GM12878 (cell line): ENCODE data around the gene SLC4A3. TPM values are rescaled to one million over a fixed set of nuclear protein-coding genes. Genes with fewer than 3 reads are reported as not detected.

ENCODE experiments used
- ATAC-seq: fragments of 200-7000 bp; cut with Tn5 transposase; 3 replicates; pipeline ENCODE4 v1.9.1; 2020; ENCODE audit warnings: mild to moderate bottlenecking, moderate library complexity
- BruUV-seq: library from RNA; stranded (reverse); fragments of 400-500 nt; replicated peaks from 2 replicates; lab custom pipeline; 2021; lab: Mats Ljungman, UMichigan
- CTCF ChIA-PET: fragments of 300-600 bp; sonication (Branson Sonifier 250); formaldehyde crosslinking; extraction: SDS; loops from one replicate; lab custom pipeline; 2021; ENCODE audit warnings: inconsistent platforms; lab: Yijun Ruan, JAX
- POLR2A ChIA-PET: fragments of 350-600 bp; formaldehyde crosslinking; extraction: SDS; loops from one replicate; lab custom pipeline; 2021; ENCODE audit warnings: inconsistent platforms; lab: Charles Lee
- RAD21 ChIA-PET: fragments of 300-600 bp; sonication (Branson Sonifier 250); formaldehyde crosslinking; loops from one replicate; lab custom pipeline; 2023; ENCODE audit warnings: antibody characterized with exemption; ENCODE audit not compliant: unreplicated experiment; lab: Charles Lee
- SMC1A ChIA-PET: fragments of 300-600 bp; sonication (Branson Sonifier 250); formaldehyde crosslinking; loops from one replicate; lab custom pipeline; 2023; ENCODE audit not compliant: unreplicated experiment, uncharacterized antibody; lab: Charles Lee
- DNase-seq: peaks from one replicate; pipeline ENCODE4 v3.0.0-alpha.2; 2011; ENCODE audit warnings: low read depth, low spot score
- FAIRE-seq: peaks from 3 replicates; lab custom pipeline; 2011; peaks lifted over from hg19 to GRCh38; lab: Jason Lieb, UNC
- H2AFZ ChIP-seq: 2 replicates; pipeline ENCODE4 v1.6.0; 2011; ENCODE audit warnings: low read depth, low read length, control low read depth; ENCODE audit not compliant: control insufficient read depth
- H3K27ac ChIP-seq: 2 replicates; pipeline ENCODE4 v1.5.1; 2011; ENCODE audit warnings: control low read depth; ENCODE audit not compliant: control insufficient read depth, insufficient read depth
- H3K27me3 ChIP-seq, 2 experiments: replicated peaks in 1 of 2; 2 replicates each; pipeline versions ENCODE4 v1.6.0 to v1.6.1; 2011; ENCODE audit warnings: low read length in 1 of 2; ENCODE audit not compliant: control insufficient read depth in 2 of 2, insufficient read depth in 2 of 2
- H3K36me3 ChIP-seq, 2 experiments: 2 replicates each; pipeline ENCODE4 v1.5.1; 2011; ENCODE audit warnings: low read length in 1 of 2; ENCODE audit not compliant: control insufficient read depth in 2 of 2, insufficient read depth in 2 of 2
- H3K4me1 ChIP-seq: 2 replicates; pipeline ENCODE4 v1.6.1; 2011; ENCODE audit warnings: mild to moderate bottlenecking, low read length, moderate library complexity, mixed read lengths; ENCODE audit not compliant: control insufficient read depth, insufficient read depth
- H3K4me2 ChIP-seq: 2 replicates; pipeline ENCODE4 v1.6.0; 2011; ENCODE audit warnings: control low read depth; ENCODE audit not compliant: control insufficient read depth, insufficient read depth
- H3K4me3 ChIP-seq: fragments of 200-600 bp; sonication (generic); 2 replicates; pipeline ENCODE4 v1.5.1; 2016
- H3K79me2 ChIP-seq: 2 replicates; pipeline ENCODE4 v1.6.0; 2011; ENCODE audit warnings: low read length; ENCODE audit not compliant: control insufficient read depth, insufficient read depth
- H3K9ac ChIP-seq: 2 replicates; pipeline ENCODE4 v1.8.0; 2011; ENCODE audit warnings: low read length, control low read depth, mixed read lengths; ENCODE audit not compliant: control insufficient read depth, insufficient read depth
- H3K9me3 ChIP-seq: replicated peaks from 3 replicates; pipeline ENCODE4 v1.5.1; 2011; ENCODE audit warnings: mild to moderate bottlenecking, low read length; ENCODE audit not compliant: control insufficient read depth, insufficient read depth
- H4K20me1 ChIP-seq: 2 replicates; pipeline ENCODE4 v1.6.0; 2011; ENCODE audit not compliant: control insufficient read depth, insufficient read depth
- ASH2L ChIP-seq: fragments of 300-600, 200-600 bp; sonication (generic); IDR thresholded peaks from 2 replicates; pipeline ENCODE4 v1.6.1; 2017; ENCODE audit warnings: low read depth, mild to moderate bottlenecking, borderline replicate concordance
- ATF3 ChIP-seq: IDR thresholded peaks from 2 replicates; pipeline ENCODE4 v1.6.1; 2011; ENCODE audit warnings: low read depth, mild to moderate bottlenecking, low read length, moderate library complexity, borderline replicate concordance; ENCODE audit errors: extremely low read depth
- EP300 ChIP-seq, 2 experiments: fragments of 150-350 bp in 1 of 2; IDR thresholded peaks; 2 replicates each; pipeline ENCODE4 v1.6.1; 2011 to 2012; ENCODE audit warnings: low read depth in 2 of 2, low read length in 2 of 2, borderline replicate concordance in 1 of 2, improper control_type of control experiment in 1 of 2, inconsistent platforms in 1 of 2; ENCODE audit not compliant: control insufficient read depth in 1 of 2
- ETV6 ChIP-seq, 2 experiments: fragments of 450-650 bp in 1 of 2; IDR thresholded peaks in 1 of 2; conservative IDR thresholded peaks in 1 of 2; 2 replicates each; pipeline ENCODE4 v1.6.1; 2014; ENCODE audit warnings: antibody characterized with exemption in 1 of 2, borderline replicate concordance in 1 of 2, low read depth in 1 of 2, mild to moderate bottlenecking in 1 of 2, moderate library complexity in 1 of 2
- EZH2 ChIP-seq: IDR thresholded peaks from 2 replicates; pipeline ENCODE4 v1.6.1; 2012; ENCODE audit warnings: low read depth, mild to moderate bottlenecking, control low read depth, inconsistent platforms, low read length, borderline replicate concordance; ENCODE audit not compliant: control insufficient read depth
- HDGF ChIP-seq: fragments of 450-650 bp; IDR thresholded peaks from 2 replicates; pipeline ENCODE4 v1.6.1; 2016; ENCODE audit warnings: antibody characterized with exemption
- JUNB ChIP-seq: IDR thresholded peaks from 2 replicates; pipeline ENCODE4 v1.6.1; 2016; ENCODE audit warnings: antibody characterized with exemption, mild to moderate bottlenecking
- NBN ChIP-seq: fragments of 450-650 bp; IDR thresholded peaks from 2 replicates; pipeline ENCODE4 v1.6.1; 2016
- NFIC ChIP-seq: IDR thresholded peaks from 2 replicates; pipeline ENCODE4 v1.6.1; 2012; ENCODE audit warnings: low read depth, mild to moderate bottlenecking, inconsistent platforms, low read length, moderate library complexity
- NR2F1 ChIP-seq: fragments of 450-650 bp; conservative IDR thresholded peaks from 2 replicates; pipeline ENCODE4 v1.6.1; 2017; ENCODE audit warnings: mild to moderate bottlenecking
- PAX5 ChIP-seq: IDR thresholded peaks from 2 replicates; pipeline ENCODE4 v1.6.1; 2011; ENCODE audit warnings: low read depth, low read length, borderline replicate concordance
- POU2F2 ChIP-seq: IDR thresholded peaks from 3 replicates; pipeline ENCODE4 v1.6.1; 2011; ENCODE audit warnings: low read depth, mild to moderate bottlenecking, low read length, borderline replicate concordance
- RAD21 ChIP-seq: IDR thresholded peaks from 2 replicates; pipeline ENCODE4 v1.6.1; 2011; ENCODE audit warnings: mild to moderate bottlenecking, low read depth, low read length, moderate library complexity; ENCODE audit not compliant: insufficient read depth
- SMAD5 ChIP-seq: IDR thresholded peaks from 2 replicates; pipeline ENCODE4 v1.6.1; 2016; ENCODE audit warnings: antibody characterized with exemption, low read depth
- TARDBP ChIP-seq: IDR thresholded peaks from 2 replicates; pipeline ENCODE4 v1.6.1; 2016; ENCODE audit warnings: borderline replicate concordance
- TBL1XR1 ChIP-seq: IDR thresholded peaks from 2 replicates; pipeline ENCODE4 v1.6.1; 2012; ENCODE audit warnings: low read depth, low read length, improper control_type of control experiment
- ZNF207 ChIP-seq: fragments of 450-650 bp; IDR thresholded peaks from 2 replicates; pipeline ENCODE4 v1.6.1; 2014; ENCODE audit warnings: antibody characterized with exemption, mild to moderate bottlenecking, borderline replicate concordance
- ZNF24 ChIP-seq: fragments of 450-650 bp; IDR thresholded peaks from 2 replicates; pipeline ENCODE4 v1.6.1; 2017; ENCODE audit warnings: antibody characterized with exemption, mild to moderate bottlenecking
- WGBS: methylation state at CpG from one replicate; pipeline ENCODE4 v1.1.6; 2016; ENCODE audit warnings: low lambda C conversion rate; ENCODE audit not compliant: insufficient replicate concordance, insufficient coverage; ENCODE audit errors: missing lambda C conversion rate; 5-methylcytosine and 5-hydroxymethylcytosine counted together
- in situ Hi-C: fragments of 300-500 bp; cut with MboI; formaldehyde crosslinking; loops from 9 replicates; pipeline ENCODE4 v1.14.3; 2018; ENCODE audit warnings: mixed read lengths
- intact Hi-C: fragments of 100-400 bp; cut with micrococcal nuclease; formaldehyde crosslinking; loops from one replicate; pipeline ENCODE4 v1.14.2; 2022; ENCODE audit not compliant: unreplicated experiment
- polyA plus RNA-seq, 11 experiments: library from polyadenylated mRNA; depleted of rRNA in 4 of 11; unstranded in 6 of 11; stranded (reverse) in 5 of 11; fragments of >200 nt; fragmentation: Nextera tagmentation in 4 of 11; fragmentation: Illumina TruSeq in 1 of 11; extraction: Ambion mirVana in 4 of 11; extraction: Trizol in 1 of 11; gene quantifications; 1 replicate in 1 of 11; 2 replicates in 10 of 11; pipeline versions ENCODE4 v1.2.1 to v1.2.3, GENCODE V29; 2011 to 2016; ENCODE audit warnings: inconsistent platforms in 2 of 11, missing spikeins in 2 of 11, low read depth in 1 of 11
- total RNA-seq, 4 experiments: library from RNA; depleted of rRNA in 3 of 4; stranded (reverse); fragments of >200 nt in 3 of 4; fragmentation: Illumina TruSeq in 1 of 4; extraction: Trizol in 1 of 4; gene quantifications; 2 replicates each; pipeline versions ENCODE4 v1.2.1 to v1.2.3, GENCODE V29; 2013 to 2021
- TF ChIP-seq, protein P1 (sequence below): fragments of 450-650 bp; conservative IDR thresholded peaks from 2 replicates; pipeline ENCODE4 v1.6.1; 2017; ENCODE audit warnings: mild to moderate bottlenecking, moderate library complexity
- TF ChIP-seq, protein P2 (sequence below): IDR thresholded peaks from 2 replicates; pipeline ENCODE4 v1.6.1; 2012; ENCODE audit warnings: low read depth, low read length, improper control_type of control experiment

SLC4A3 gene
- total and polyA plus RNA-seq, 10 of the 15 experiments (the other 5 are each of a cell fraction or from before 2014, with no cell fraction given): 0.05 to 0.08 TPM; not detected in 8

DNA sequence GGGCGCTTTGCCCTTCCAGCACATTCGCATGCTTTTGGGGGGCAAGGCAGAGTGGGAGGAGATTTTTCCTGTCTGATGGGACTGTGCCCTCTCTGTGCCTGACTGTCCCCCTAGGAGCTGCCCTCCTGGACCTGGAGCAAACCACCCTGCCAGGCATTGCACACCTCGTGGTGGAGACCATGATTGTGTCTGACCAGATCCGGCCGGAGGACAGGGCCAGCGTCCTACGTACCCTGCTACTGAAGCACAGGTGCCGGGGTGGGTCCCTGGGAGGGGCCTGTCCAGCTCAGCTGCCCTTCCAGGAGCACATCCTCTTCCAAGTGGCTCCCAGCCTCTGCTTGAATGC lies 5.3 kb downstream of the SLC4A3 start:
- intact Hi-C loops (loop anchor here (10.0 kb wide), 1 partner anchor 158 kb away; no protein-coding TSS in a partner anchor), in situ Hi-C loops (no loop called here)
- no peak overlapping the region for H3K4me3 ChIP-seq
- TF ChIP-seq, protein P1, sequence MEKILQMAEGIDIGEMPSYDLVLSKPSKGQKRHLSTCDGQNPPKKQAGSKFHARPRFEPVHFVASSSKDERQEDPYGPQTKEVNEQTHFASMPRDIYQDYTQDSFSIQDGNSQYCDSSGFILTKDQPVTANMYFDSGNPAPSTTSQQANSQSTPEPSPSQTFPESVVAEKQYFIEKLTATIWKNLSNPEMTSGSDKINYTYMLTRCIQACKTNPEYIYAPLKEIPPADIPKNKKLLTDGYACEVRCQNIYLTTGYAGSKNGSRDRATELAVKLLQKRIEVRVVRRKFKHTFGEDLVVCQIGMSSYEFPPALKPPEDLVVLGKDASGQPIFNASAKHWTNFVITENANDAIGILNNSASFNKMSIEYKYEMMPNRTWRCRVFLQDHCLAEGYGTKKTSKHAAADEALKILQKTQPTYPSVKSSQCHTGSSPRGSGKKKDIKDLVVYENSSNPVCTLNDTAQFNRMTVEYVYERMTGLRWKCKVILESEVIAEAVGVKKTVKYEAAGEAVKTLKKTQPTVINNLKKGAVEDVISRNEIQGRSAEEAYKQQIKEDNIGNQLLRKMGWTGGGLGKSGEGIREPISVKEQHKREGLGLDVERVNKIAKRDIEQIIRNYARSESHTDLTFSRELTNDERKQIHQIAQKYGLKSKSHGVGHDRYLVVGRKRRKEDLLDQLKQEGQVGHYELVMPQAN: no peak
- TF ChIP-seq NBN (no peak), EZH2 (no peak), TARDBP (no peak), SMAD5 (no peak), TBL1XR1 (no peak), ATF3 (no peak), ZNF207 (no peak), NR2F1 (no peak), HDGF (no peak), NFIC (no peak), ZNF24 (no peak), ETV6 (conservative IDR thresholded peaks at IDR 0.05 in 1 of 2, IDR thresholded peaks at IDR 0.05 in 1 of 2; ENCODE audit: borderline replicate concordance in 1 of 2, low read depth in 1 of 2) (no peak), PAX5 (no peak), RAD21 (no peak), POU2F2 (no peak), JUNB (no peak), ASH2L (no peak), EP300 (IDR thresholded peaks at IDR 0.05; ENCODE audit: borderline replicate concordance in 1 of 2, control insufficient read depth in 1 of 2, low read depth in 2 of 2, low read length in 2 of 2) (no peak)
- TF ChIP-seq, protein P2, sequence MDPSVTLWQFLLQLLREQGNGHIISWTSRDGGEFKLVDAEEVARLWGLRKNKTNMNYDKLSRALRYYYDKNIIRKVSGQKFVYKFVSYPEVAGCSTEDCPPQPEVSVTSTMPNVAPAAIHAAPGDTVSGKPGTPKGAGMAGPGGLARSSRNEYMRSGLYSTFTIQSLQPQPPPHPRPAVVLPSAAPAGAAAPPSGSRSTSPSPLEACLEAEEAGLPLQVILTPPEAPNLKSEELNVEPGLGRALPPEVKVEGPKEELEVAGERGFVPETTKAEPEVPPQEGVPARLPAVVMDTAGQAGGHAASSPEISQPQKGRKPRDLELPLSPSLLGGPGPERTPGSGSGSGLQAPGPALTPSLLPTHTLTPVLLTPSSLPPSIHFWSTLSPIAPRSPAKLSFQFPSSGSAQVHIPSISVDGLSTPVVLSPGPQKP: no peak
- BruUV-seq: no TSS peak
- ChIA-PET RAD21 (no interaction called here), POLR2A (no interaction called here), SMC1A (no interaction called here), CTCF (interaction anchor here (1.6 to 2.5 kb wide), 2 partner anchors 9 to 91 kb away, joined by 3 to 9 read pairs; no protein-coding TSS in a partner anchor)
- H3K4me1 ChIP-seq: no peaks in the 10 kb centered on the region
- no peak overlapping the region for H3K9ac ChIP-seq
- ATAC-seq (no peak), DNase-seq (no peak), FAIRE-seq (no peak)
- H3K27me3 ChIP-seq: no peaks in the 10 kb centered on the region; a peak in 3 of 4 replicates
- no peaks in the 10 kb centered on the region for H4K20me1 ChIP-seq
- no peak overlapping the region for H3K4me2 ChIP-seq
- H2AFZ ChIP-seq: no peak overlapping the region
- 47% methylated on average over 8 of the region's 8 CpGs for WGBS
- no peaks in the 10 kb centered on the region for H3K9me3 ChIP-seq
- no peak overlapping the region for H3K27ac ChIP-seq
- H3K79me2 ChIP-seq: no peaks in the 10 kb centered on the region
- H3K36me3 ChIP-seq: no peaks in the 10 kb centered on the region
